Right forelimb (tissue), 1 donor: ENCODE data around the gene LRP6.

ENCODE experiments used
- DNase-seq: peaks from one replicate; pipeline ENCODE4 v3.0.0-alpha.2; 2018

The LRP6 gene

DNA sequence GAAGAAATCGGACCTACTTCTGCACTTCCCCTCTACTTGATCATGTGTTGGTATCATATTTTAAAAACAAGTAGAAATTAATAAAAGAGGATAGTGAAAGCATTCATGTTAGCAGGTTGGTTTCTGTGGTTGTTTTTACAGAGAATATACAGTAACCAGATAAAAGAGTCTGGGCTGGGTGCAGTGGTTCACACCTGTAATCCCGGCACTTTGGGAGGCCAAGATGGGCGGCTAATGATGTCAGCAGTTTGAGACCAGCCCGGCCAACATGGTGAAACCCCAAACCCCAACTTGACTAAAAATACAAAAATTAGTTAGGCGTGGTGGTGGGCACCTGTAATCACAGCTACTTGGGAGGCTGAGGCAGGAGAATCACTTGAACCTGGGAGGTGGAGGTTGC, 55.9 kb downstream of the LRP6 start:
- no peak for DNase-seq

DNA sequence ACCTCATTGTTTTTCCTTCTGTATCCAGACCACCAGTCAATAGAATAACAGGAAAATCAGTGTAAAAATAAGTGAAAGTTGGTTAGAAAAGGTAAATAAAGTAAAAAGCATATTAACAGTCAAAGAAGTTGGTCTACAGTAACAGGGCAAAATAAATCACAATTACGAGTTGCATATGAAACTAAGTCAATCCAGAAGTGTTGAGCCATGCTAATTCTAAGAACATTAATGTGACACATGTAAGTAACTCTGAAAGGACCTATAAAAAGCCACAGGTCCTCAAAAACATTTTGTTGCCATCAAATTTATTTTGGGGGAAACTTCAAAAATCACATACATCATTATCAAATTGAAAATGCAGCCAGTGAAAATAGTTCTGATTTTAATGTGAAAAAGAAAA, 56.4 kb downstream of the LRP6 start:
- DNase-seq = no peak

DNA sequence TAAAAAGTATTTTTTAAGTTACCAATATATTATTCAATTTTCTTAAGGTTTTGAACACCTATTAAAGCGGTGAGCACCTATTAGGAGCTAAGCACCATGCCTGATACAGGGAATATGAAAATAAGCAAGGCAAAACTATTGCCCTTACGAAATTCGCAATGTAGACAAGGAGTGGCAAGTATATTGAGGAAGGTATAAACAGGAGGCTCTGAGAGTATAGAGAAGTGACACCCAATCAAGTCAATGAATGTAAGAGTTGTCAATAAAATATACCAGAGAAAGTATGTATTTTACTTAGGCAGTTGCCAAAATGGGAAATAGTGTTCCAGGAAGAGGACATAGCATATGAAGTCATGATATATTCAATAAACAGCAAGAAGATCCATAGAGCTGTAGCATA, 57.2 kb downstream of the LRP6 start:
- no peak for DNase-seq

DNA sequence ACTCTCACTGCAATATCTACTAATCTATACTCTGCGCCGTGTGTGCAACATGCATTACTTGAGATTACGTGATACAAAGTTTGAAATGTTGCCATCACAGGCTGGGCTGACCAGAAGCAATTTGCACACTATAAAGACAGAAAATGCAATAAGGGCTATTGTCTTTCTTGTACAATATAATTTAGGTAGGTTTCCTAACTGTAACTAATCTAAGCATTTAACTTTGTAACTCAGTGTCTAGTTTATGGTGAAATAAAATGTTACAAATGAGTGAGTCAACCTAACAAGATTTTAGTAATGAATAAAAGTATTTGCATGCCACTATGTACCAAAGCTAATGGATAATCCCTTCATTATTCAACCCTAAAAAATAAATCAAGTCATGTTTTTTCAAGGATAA, 57.8 kb downstream of the LRP6 start:
- no peak for DNase-seq

DNA sequence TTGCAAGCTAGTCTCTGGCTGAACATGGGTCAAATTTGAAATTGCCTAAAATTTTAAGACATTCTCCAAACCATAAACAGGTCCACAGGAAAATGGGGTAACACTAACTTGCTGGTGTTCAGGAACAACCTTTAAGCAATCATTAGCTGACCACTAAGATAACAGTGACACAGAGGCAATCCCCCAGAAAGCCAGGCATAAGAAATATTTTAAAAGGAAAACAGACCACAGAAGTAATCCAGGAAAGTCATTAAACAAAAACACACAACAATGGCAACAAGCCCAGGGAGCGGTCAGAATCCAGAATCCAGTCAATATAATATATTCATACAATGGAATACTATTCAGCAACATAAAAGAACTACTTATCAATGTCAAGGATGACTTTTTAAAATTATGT, 59.1 kb downstream of the LRP6 start:
- no peak for DNase-seq

DNA sequence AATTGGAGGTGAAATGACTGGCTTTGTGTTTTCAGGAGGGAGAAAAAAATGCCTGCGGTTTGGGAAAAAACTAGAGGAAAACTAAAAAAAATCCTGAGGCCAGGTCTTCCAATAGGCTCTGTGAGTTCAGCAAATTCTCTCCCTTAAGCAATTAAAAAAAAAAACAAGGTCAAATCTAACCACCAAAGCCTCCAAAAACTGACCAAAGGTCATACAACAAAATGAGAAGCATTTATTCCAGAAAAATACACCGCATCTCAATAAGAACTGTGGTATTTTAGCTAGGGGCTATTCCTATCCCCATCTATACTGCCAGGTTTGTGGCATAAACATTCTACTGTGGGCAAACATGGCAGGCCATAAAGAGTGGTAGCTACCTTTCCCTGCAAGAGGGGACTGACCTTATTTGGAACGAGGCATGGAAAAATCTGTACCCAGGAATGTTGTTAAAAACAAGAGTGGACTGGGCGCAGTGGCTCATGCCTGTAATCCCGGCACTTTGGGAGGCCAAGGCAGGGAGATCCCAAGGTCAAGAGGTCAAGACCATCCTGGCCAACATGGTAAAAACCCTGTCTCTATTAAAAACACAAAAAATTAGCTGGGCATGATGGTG, 60.0 kb downstream of the LRP6 start:
- DNase-seq = no peak

DNA sequence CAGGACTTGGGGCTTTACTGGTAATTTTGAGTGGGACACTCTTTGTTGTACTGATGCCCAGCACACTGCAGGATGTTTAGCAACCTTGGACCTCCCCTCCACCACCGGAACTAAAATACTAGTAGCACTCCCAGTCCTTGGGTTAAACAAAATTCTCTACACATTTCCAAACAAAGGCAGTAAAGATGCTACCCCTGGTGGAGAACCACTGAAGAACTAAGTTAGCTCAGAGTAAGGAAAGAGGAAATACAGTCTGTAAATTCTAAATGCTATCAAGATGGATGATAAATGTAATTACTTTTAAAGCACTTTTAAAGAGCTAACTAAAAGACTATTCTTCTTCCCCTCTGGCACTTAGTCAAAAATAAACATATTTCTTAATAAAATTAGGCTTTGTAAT, 64.1 kb downstream of the LRP6 start:
- no peak for DNase-seq

DNA sequence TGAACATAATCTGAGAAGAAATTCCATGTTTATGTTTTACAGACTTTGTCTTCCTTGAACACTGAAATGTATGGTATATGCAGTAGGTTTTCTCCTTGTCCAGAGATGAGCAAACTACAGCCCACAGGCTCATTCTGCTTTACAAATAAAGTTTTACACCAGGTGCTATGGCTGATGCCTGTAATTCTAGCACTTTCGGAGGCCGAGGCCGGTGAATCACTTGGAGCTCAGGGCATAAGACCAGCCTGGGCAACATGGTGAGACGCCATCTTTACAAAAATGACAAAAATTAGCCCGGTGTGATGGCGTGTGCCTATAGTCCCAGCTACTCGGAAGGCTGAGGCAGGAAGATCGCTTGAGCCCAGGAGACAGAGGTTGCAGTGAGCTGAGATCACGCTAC, 64.7 kb downstream of the LRP6 start:
- no peak for DNase-seq

DNA sequence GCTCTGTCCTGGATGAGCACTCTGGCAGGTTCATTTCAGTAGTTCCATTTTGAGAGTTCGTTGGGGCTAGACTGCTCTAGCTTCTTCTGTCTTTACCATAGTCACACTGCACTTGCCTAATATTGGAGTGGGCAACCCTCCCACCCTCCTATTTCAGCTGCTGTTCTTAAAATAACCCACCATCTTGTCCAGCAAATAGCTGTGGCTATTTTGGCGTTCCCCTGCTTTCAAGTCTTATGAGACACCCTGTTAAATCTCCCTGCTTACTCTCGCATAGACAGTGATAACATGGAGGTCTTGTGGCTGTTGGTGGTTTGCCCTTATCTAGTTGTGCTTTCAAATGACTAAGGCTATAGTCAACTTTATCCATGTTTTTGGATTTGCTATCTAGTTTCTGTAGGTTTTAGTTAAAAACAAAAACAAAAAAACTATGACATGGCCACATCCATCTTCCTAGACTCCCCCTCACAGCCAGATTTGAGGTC, 65.5 kb downstream of the LRP6 start:
- DNase-seq = no peak

DNA sequence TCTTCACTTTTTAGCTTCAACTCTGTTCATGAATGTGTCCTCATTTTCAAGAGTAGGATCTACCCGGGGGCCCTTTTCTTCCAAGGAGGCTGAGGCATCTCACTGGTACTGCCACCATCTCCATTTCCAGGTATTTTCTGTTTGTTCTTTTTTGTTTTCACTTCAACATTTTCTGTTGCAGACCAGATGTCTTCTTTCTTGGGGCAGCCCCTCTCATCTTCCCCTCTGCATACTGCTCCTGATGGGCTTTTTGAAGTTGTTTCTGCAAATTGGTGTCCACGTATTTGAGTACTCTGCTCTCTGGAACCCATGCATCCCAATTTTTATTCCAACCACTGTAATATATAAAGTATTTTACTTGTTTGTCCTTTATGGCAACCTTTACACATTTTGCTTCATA, 66.5 kb downstream of the LRP6 start:
- no peak for DNase-seq

DNA sequence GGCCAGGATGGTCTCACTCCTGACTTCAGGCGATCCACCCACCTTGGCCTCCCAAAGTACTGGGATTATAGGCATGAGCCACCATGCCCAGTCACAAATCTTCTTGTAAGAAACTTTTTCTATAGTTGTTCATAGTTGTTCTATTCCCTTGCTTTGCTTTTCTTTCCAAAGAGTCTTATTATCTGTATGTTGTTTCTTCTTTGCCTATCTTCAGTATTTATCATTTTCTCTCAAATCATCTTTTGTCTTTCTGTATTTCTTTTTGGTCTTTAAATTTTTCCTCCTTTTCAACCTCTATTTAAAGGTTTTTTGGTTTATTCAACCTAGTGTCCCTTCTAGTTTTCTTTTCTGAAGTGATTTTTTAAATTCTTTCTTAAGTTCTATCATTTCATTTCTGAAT, 68.7 kb downstream of the LRP6 start:
- DNase-seq = no peak

DNA sequence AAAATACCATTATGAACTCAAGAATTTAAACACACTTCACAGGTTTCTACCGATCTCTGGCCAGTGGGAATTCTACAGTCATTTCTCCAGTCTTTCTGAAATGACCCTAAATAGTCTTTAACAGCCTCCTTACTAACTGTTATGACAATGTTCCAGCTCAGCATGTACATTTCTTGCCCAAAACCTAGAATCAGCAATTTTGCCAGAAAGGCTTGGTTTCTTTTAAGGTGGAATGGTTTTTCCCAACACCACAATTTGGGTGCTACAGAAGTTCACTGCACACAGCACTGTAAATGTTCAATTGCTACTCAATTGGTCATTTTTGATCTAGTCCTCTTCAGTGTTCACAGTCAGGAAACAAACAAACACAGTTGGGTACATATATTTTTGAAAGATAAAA, 69.7 kb downstream of the LRP6 start:
- DNase-seq = no peak

DNA sequence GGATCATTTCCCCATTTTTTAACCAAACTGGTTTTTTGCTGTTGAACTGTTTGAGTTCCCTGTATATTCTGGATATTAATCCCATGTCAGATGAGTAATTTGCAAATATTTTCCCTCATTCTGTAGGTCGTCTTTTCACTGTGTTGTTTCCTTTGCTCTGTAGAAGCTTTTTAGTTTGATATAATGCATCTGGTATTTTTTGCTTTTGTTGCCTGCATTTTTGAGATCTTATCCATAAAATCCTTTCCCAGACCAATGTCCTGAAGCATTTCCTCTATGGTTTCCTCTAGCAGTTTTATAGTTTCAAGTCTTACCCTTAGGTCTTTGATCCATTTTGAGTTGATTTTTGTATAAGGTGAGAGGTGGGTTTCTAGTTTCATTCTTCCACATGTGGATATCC, 71.3 kb downstream of the LRP6 start:
- no peak for DNase-seq

DNA sequence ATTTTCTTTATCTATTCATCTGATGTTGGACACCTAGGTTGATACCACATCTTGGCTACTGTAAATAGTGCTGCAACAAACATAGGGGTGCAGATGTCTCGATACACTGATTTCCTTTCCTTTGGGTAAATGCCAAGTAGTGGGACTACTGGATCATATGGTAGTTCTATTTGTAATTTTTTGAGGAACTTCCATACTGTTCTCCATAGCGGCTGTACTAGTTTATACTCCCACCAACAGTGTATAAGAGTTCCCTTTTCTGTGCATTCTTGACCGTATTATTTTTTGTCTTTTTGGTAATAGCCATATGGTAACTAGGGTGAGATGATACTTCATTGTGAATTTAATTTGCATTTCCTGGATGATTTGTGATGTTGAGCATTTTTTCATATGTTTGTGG, 71.8 kb downstream of the LRP6 start:
- DNase-seq = no peak

DNA sequence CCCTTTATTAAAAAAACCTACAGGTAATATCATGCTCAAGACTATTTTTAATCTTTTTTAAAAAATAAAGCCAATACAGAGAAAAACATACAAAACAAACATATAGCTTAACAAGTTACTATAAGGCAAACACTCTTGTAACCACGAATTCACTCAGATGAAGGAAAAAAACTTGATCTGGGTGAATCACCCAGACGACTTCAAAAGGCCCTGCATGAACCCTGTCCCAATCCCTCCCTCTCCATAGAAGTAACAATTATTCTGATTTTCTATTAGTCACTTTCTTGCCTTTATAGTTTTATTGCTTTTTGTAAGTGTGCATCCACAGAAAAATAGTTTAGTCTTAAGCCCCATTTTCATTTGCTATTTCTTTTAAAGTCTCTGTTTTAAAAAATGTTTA, 72.6 kb downstream of the LRP6 start:
- no peak for DNase-seq

DNA sequence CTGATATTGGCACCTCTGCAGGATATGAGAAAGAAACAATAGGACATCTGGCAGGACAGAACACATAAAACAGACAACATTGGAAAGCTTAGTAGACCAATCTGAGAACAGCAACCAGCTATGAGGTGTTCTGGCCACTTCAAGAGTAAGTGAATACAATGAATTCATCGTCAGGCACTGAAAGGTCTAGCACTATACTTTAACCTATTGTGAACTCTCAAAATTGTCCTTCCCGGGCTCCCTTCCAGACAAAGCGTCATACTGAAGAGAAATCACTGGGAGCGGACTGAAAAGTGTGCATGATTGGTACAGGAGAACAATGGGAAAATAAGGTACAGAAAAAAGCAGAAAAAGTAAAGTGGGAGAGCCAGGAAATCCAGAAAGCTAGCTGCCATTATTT, 75.8 kb downstream of the LRP6 start:
- no peak for DNase-seq

DNA sequence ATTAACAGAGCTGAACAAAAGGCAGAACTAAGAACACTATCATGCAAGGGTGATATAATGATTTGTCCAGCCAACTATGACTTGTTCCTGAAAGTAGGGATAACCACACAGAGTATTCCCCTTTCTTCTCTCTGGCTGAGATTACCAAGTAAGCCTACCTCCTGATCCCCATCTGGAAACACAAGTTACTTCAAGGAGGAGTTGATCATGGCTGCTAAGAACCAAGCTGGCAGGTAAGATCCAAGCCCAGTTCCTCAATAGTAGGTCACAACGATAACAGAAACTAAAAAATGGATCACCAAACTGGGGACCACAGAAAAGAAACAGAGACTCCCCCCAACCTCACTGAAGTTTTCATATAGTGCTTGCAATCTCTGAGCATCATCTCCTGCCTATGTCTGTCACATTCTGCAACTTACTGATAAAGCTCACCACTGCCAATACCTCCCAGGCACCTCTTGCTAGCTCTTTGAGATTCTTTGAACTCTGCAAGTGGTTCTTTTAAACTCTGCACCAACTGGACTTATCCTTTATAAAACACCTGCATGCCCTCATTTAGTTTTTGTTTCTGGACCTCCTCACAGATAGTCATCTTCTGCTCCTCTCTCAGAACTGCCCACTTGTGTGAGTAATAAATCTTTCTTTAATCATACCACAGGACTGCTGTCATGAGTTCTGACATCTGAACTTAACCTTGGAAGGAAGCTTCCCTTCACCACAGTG, 76.6 kb downstream of the LRP6 start:
- no peak for DNase-seq

DNA sequence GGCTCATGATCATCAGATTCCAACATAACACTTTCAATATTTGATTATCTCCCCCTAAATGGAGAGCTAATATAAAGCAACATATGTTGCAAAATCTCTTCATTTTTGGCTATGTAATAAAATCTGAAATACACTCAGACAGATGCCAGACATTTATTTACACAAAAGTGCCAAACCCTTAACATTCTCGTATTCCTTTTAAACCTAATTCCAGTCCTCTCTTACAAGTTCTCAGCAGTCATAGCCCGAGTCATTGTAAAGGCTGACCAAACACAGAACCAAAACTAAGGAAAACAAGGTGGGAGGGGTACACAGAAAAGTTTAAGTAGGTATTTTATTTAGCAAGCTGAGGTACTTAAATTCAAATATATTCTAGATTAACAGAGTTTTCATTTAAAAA, 81.4 kb downstream of the LRP6 start:
- no peak for DNase-seq

DNA sequence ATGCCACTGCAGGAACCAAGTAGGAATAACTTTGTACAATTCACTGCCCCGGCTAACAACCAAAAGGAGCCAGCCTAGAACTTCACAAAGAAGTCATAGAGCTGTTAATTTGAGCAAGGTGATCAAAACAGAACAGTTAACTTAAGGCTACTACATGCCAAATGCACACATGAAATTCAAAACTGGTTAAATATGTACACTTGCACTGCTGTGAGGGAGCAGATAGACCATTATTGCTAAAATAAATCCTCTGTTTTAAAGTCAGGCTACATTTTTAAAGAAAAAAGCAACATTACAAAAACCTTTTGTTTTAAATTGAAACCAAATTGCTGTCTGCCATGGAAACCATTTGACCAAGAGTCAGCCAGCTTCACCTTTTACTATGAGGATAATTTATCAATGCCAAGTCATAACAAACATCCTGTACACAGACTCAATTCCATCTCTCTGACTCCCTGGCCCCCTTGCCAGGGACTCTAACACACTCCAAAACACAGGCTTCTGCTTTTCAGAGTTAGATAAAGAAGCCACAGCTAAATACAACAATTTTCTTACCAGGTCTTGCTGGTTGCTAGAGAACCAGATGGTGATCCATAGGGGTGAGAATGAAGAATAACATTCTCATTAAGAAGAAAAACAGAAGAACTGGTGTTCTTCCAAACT, 84.0 kb downstream of the LRP6 start:
- no peak for DNase-seq

DNA sequence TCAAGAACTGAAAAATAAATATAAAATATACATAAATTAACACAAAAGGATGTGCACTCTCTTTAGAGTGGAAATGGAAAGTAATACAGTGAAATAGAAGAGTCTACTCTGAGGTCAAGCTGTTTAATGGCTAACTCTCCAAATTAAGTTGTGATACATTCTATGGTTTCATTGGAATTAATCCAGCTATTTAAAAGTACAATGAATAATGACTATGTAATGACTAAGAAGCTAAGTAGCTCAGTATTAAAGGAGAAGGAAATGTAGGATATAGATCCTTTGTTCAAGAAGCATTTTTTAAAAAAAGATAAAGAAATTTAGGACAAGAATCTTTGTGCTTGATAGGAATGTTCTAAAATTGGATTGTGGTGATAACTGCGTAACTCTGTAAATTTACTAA, 85.3 kb downstream of the LRP6 start:
- DNase-seq = no peak

DNA sequence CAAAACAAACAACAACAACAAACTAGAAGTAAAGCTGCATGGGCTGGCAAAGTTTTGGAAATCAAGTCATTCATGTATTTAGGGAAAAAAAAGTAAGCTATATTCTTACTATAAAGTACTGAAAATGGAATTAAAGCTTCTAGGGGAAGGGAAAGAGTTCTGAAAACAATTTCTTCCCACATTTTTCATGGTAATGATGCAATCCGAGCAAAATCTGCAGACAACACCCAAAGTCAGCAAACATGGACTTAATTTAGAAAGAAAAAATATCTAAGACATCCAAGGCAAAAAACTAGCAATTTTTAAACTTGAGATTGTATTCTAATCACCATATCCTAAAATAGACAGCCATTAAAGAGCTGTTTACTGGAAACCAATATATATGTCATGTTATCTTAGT, 86.3 kb downstream of the LRP6 start:
- DNase-seq = no peak

DNA sequence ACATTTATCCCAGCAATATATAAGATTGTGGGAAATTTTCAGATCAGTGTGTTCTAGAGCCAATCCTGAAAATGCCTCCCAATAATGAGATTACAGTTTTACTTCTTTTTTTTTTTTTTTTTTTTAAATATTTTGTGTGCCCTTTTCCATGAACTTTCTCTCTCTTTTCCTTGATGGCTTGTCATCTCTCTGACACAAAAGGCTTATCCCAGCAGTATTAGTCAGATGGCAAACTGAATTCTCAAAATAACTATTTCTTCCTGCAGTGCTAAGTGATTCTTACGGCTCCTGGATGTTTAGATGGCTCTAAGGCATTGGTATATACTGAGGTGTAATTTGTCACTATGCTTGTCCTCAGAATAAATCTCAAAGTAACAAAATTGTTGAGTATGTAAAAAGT, 86.7 kb downstream of the LRP6 start:
- DNase-seq = no peak

DNA sequence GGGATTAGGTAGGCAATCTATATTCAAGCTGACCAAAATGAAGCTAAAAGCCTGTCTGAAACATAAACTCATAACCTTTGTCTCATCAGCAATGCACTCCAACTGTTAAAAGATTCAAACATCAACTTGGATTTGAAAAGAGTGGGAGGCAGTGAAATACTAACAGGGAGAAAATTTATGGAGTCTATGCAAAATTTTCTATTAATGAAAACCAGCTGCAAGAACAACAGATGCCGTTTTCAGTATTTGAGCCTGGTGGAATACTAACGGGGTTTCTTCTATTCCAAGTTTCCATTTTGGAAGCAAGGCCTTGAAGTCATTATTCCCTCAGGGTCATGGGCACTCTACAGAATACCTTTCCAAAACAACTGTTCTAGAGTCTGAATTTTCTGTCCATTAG, 88.3 kb downstream of the LRP6 start:
- DNase-seq = no peak

DNA sequence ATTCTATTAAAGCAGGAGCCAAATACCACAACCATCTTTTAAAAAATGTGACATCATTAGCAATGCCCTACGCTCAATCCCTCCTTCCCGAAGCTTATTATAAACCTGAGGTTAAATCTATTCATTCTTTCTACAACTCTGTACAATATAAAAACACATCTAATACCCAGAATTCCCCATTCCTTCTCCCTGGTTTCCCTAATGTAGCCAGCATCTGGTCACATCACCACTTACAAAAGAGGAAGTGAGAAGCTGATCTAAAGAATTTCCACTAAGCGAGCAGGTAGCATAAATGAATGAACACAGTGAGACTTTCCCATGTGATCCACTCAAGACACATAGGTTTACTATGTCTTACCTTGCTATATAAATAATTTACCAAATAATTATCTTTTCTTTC, 90.4 kb downstream of the LRP6 start:
- no peak for DNase-seq
